HFFc6 (cell line): ENCODE data around the gene PKIG. TPM values are rescaled to one million over a fixed set of nuclear protein-coding genes. Genes with fewer than 3 reads are reported as not detected.

ENCODE experiments used
- DNase-seq: peaks from one replicate; pipeline ENCODE4 v3.0.0-alpha.2; 2018
- H3K27ac Mint-ChIP-seq: 2 replicates; pipeline ENCODE4 v1.8.0; 2020; ENCODE audit warnings: mild to moderate bottlenecking, mixed read lengths
- H3K27me3 Mint-ChIP-seq: 2 replicates; pipeline ENCODE4 v1.8.0; 2021; ENCODE audit warnings: mild to moderate bottlenecking, moderate library complexity, mixed read lengths; ENCODE audit not compliant: insufficient read depth
- H3K36me3 Mint-ChIP-seq: 2 replicates; pipeline ENCODE4 v1.8.0; 2021; ENCODE audit warnings: low read depth, mixed read lengths
- H3K4me1 Mint-ChIP-seq: 2 replicates; pipeline ENCODE4 v1.8.0; 2020; ENCODE audit warnings: low read depth, mixed read lengths
- H3K4me3 Mint-ChIP-seq: 2 replicates; pipeline ENCODE4 v1.8.0; 2020; ENCODE audit warnings: mild to moderate bottlenecking, moderate library complexity, mixed read lengths
- H3K9me3 Mint-ChIP-seq: 2 replicates; pipeline ENCODE4 v1.8.0; 2020; ENCODE audit warnings: mild to moderate bottlenecking, mixed read lengths
- CTCF ChIP-seq: fragments of 200-600 bp; sonication (generic); IDR thresholded peaks from 2 replicates; pipeline ENCODE4 v1.5.0; 2021; ENCODE audit warnings: antibody characterized with exemption, mild to moderate bottlenecking
- total RNA-seq, 6 experiments: library from RNA; stranded (reverse); fragmentation: NEBNext Ultra II Directional; extraction: Animal tissue kit (Norgen Biotek cat#: 25700); gene quantifications; 2 replicates in 1 of 6; 3 replicates in 5 of 6; pipeline ENCODE4 v1.2.3, GENCODE V29; 2021

Gene PKIG
- total RNA-seq, 6 experiments from 2014 or later: 35.5 to 57.6 (median 52.0) TPM

GRCh38 chr20:44596876-44597275 is 14.5 kb downstream of the PKIG start:
- no peaks in the 10 kb centered on the region; the same call in 1 of the 2 replicates for H3K27me3 Mint-ChIP-seq
- no peak for DNase-seq
- peaks cover 64% of the 10 kb centered on the region for H3K4me1 Mint-ChIP-seq
- TF ChIP-seq CTCF: no peak
- no peaks in the 10 kb centered on the region for H3K9me3 Mint-ChIP-seq
- no peak overlapping the region for H3K4me3 Mint-ChIP-seq
- 0 out of 2 replicates have a peak, but pooled peaks cover 4% of the 10 kb centered on the region for H3K36me3 Mint-ChIP-seq
- H3K27ac Mint-ChIP-seq: no peak overlapping the region

- H3K27me3 Mint-ChIP-seq: no peaks in the 10 kb centered on the region; the same call in 1 of the 2 replicates
- no peak for DNase-seq
- peaks cover 70% of the 10 kb centered on the region for H3K4me1 Mint-ChIP-seq
These were observed 15.1 kb downstream of the PKIG start for GRCh38 chr20:44597516-44597915.

GRCh38 chr20:44597930-44598329 is 15.6 kb downstream of the PKIG start:
- Mint-ChIP-seq H3K27ac (no peak overlapping the region), H3K9me3 (no peaks in the 10 kb centered on the region), H3K4me3 (no peak overlapping the region), H3K27me3 (no peaks in the 10 kb centered on the region; the same call in 1 of the 2 replicates), H3K36me3 (no peaks in the 10 kb centered on the region), H3K4me1 (peaks cover 70% of the 10 kb centered on the region)
- DNase-seq: no peak
- TF ChIP-seq CTCF: no peak

More at GRCh38 chr20:44597516-44597915, 15.1 kb downstream of the PKIG start:
- no peak for TF ChIP-seq CTCF
- H3K4me3 Mint-ChIP-seq: no peak overlapping the region
- no peak overlapping the region for H3K27ac Mint-ChIP-seq
- no peaks in the 10 kb centered on the region for H3K9me3 Mint-ChIP-seq
- 0 out of 2 replicates have a peak, but pooled peaks cover 4% of the 10 kb centered on the region for H3K36me3 Mint-ChIP-seq

GRCh38 chr20:44598423-44599305 is 16.3 kb downstream of the PKIG start:
- peak; percentile 56; the same call in 1 of the 2 replicates for TF ChIP-seq CTCF
- Mint-ChIP-seq H3K4me3 (no peak overlapping the region), H3K9me3 (no peaks in the 10 kb centered on the region), H3K27me3 (no peaks in the 10 kb centered on the region; the same call in 1 of the 2 replicates), H3K36me3 (no peaks in the 10 kb centered on the region), H3K4me1 (peaks cover 64% of the 10 kb centered on the region), H3K27ac (no peak overlapping the region)
- no peak for DNase-seq

- Mint-ChIP-seq H3K4me1 (peaks cover 54% of the 10 kb centered on the region), H3K9me3 (no peaks in the 10 kb centered on the region), H3K4me3 (no peak overlapping the region), H3K27ac (no peak overlapping the region), H3K27me3 (no peaks in the 10 kb centered on the region; the same call in 1 of the 2 replicates), H3K36me3 (no peaks in the 10 kb centered on the region)
- no peak for TF ChIP-seq CTCF
- no peak for DNase-seq
These were observed 17.3 kb downstream of the PKIG start for GRCh38 chr20:44599715-44600114.
